GM12878 (cell line): ENCODE data around the gene MLLT3. TPM values are rescaled to one million over a fixed set of nuclear protein-coding genes. Genes with fewer than 3 reads are reported as not detected.
A peak's percentile ranks its signal among the peaks of the same experiment; 100 is the strongest.

Experiments
- ATAC-seq: fragments of 200-7000 bp; cut with Tn5 transposase; 3 replicates; pipeline ENCODE4 v1.9.1; 2020; ENCODE audit warnings: mild to moderate bottlenecking, moderate library complexity
- BruUV-seq: library from RNA; stranded (reverse); fragments of 400-500 nt; replicated peaks from 2 replicates; lab custom pipeline; 2021; lab: Mats Ljungman, UMichigan
- CTCF ChIA-PET: fragments of 300-600 bp; sonication (Branson Sonifier 250); formaldehyde crosslinking; extraction: SDS; loops from one replicate; lab custom pipeline; 2021; ENCODE audit warnings: inconsistent platforms; lab: Yijun Ruan, JAX
- POLR2A ChIA-PET: fragments of 350-600 bp; formaldehyde crosslinking; extraction: SDS; loops from one replicate; lab custom pipeline; 2021; ENCODE audit warnings: inconsistent platforms; lab: Charles Lee
- RAD21 ChIA-PET: fragments of 300-600 bp; sonication (Branson Sonifier 250); formaldehyde crosslinking; loops from one replicate; lab custom pipeline; 2023; ENCODE audit warnings: antibody characterized with exemption; ENCODE audit not compliant: unreplicated experiment; lab: Charles Lee
- SMC1A ChIA-PET: fragments of 300-600 bp; sonication (Branson Sonifier 250); formaldehyde crosslinking; loops from one replicate; lab custom pipeline; 2023; ENCODE audit not compliant: unreplicated experiment, uncharacterized antibody; lab: Charles Lee
- DNase-seq: peaks from one replicate; pipeline ENCODE4 v3.0.0-alpha.2; 2011; ENCODE audit warnings: low read depth, low spot score
- FAIRE-seq: peaks from 3 replicates; lab custom pipeline; 2011; peaks lifted over from hg19 to GRCh38; lab: Jason Lieb, UNC
- H2AFZ ChIP-seq: 2 replicates; pipeline ENCODE4 v1.6.0; 2011; ENCODE audit warnings: low read depth, low read length, control low read depth; ENCODE audit not compliant: control insufficient read depth
- H3K27ac ChIP-seq: 2 replicates; pipeline ENCODE4 v1.5.1; 2011; ENCODE audit warnings: control low read depth; ENCODE audit not compliant: control insufficient read depth, insufficient read depth
- H3K27me3 ChIP-seq, 2 experiments: replicated peaks in 1 of 2; 2 replicates each; pipeline versions ENCODE4 v1.6.0 to v1.6.1; 2011; ENCODE audit warnings: low read length in 1 of 2; ENCODE audit not compliant: control insufficient read depth in 2 of 2, insufficient read depth in 2 of 2
- H3K36me3 ChIP-seq, 2 experiments: 2 replicates each; pipeline ENCODE4 v1.5.1; 2011; ENCODE audit warnings: low read length in 1 of 2; ENCODE audit not compliant: control insufficient read depth in 2 of 2, insufficient read depth in 2 of 2
- H3K4me1 ChIP-seq: 2 replicates; pipeline ENCODE4 v1.6.1; 2011; ENCODE audit warnings: mild to moderate bottlenecking, low read length, moderate library complexity, mixed read lengths; ENCODE audit not compliant: control insufficient read depth, insufficient read depth
- H3K4me2 ChIP-seq: 2 replicates; pipeline ENCODE4 v1.6.0; 2011; ENCODE audit warnings: control low read depth; ENCODE audit not compliant: control insufficient read depth, insufficient read depth
- H3K4me3 ChIP-seq: fragments of 200-600 bp; sonication (generic); 2 replicates; pipeline ENCODE4 v1.5.1; 2016
- H3K79me2 ChIP-seq: 2 replicates; pipeline ENCODE4 v1.6.0; 2011; ENCODE audit warnings: low read length; ENCODE audit not compliant: control insufficient read depth, insufficient read depth
- H3K9ac ChIP-seq: 2 replicates; pipeline ENCODE4 v1.8.0; 2011; ENCODE audit warnings: low read length, control low read depth, mixed read lengths; ENCODE audit not compliant: control insufficient read depth, insufficient read depth
- H3K9me3 ChIP-seq: replicated peaks from 3 replicates; pipeline ENCODE4 v1.5.1; 2011; ENCODE audit warnings: mild to moderate bottlenecking, low read length; ENCODE audit not compliant: control insufficient read depth, insufficient read depth
- H4K20me1 ChIP-seq: 2 replicates; pipeline ENCODE4 v1.6.0; 2011; ENCODE audit not compliant: control insufficient read depth, insufficient read depth
- BRCA1 ChIP-seq: IDR thresholded peaks from 2 replicates; pipeline ENCODE4 v1.6.1; 2011; ENCODE audit warnings: low read depth, low read length, improper control_type of control experiment
- CBX5 ChIP-seq: sonication (generic); IDR thresholded peaks from 2 replicates; pipeline ENCODE4 v1.6.1; 2016; ENCODE audit warnings: low read depth, moderate library complexity, mild to moderate bottlenecking, inconsistent platforms
- CEBPZ ChIP-seq: fragments of 150-350 bp; IDR thresholded peaks from 2 replicates; pipeline ENCODE4 v1.6.1; 2016; ENCODE audit warnings: low read depth, low read length
- EGR1 ChIP-seq, 2 experiments: IDR thresholded peaks; 1 replicate in 1 of 2; 2 replicates in 1 of 2; pipeline ENCODE4 v1.6.1; 2011 to 2012; ENCODE audit warnings: low read depth in 2 of 2, low read length in 2 of 2, borderline replicate concordance in 1 of 2, mild to moderate bottlenecking in 1 of 2, moderate library complexity in 1 of 2
- GATAD2B ChIP-seq: fragments of 450-650 bp; conservative IDR thresholded peaks from 2 replicates; pipeline ENCODE4 v1.6.1; 2017; ENCODE audit warnings: low read depth, mild to moderate bottlenecking, moderate library complexity
- LARP7 ChIP-seq: fragments of 450-650 bp; IDR thresholded peaks from 2 replicates; pipeline ENCODE4 v1.6.1; 2017; ENCODE audit warnings: mild to moderate bottlenecking
- MXI1 ChIP-seq: fragments of 150-350 bp; IDR thresholded peaks from 2 replicates; pipeline ENCODE4 v1.6.1; 2011; ENCODE audit warnings: low read depth, mild to moderate bottlenecking, inconsistent platforms, low read length, improper control_type of control experiment
- NRF1 ChIP-seq: conservative IDR thresholded peaks from 2 replicates; pipeline ENCODE4 v1.6.1; 2011; ENCODE audit warnings: mild to moderate bottlenecking, low read depth, low read length, improper control_type of control experiment
- RUNX3 ChIP-seq: IDR thresholded peaks from 2 replicates; pipeline ENCODE4 v1.6.1; 2012; ENCODE audit warnings: low read length, inconsistent platforms
- SREBF2 ChIP-seq: IDR thresholded peaks from 2 replicates; pipeline ENCODE4 v1.6.1; 2012; ENCODE audit warnings: mild to moderate bottlenecking, low read length
- ZNF217 ChIP-seq: fragments of 450-650 bp; IDR thresholded peaks from 2 replicates; pipeline ENCODE4 v1.6.1; 2017; ENCODE audit warnings: antibody characterized with exemption, mild to moderate bottlenecking
- WGBS: methylation state at CpG from one replicate; pipeline ENCODE4 v1.1.6; 2016; ENCODE audit warnings: low lambda C conversion rate; ENCODE audit not compliant: insufficient replicate concordance, insufficient coverage; ENCODE audit errors: missing lambda C conversion rate; 5-methylcytosine and 5-hydroxymethylcytosine counted together
- in situ Hi-C: fragments of 300-500 bp; cut with MboI; formaldehyde crosslinking; loops from 9 replicates; pipeline ENCODE4 v1.14.3; 2018; ENCODE audit warnings: mixed read lengths
- intact Hi-C: fragments of 100-400 bp; cut with micrococcal nuclease; formaldehyde crosslinking; loops from one replicate; pipeline ENCODE4 v1.14.2; 2022; ENCODE audit not compliant: unreplicated experiment
- polyA plus RNA-seq, 11 experiments: library from polyadenylated mRNA; depleted of rRNA in 4 of 11; unstranded in 6 of 11; stranded (reverse) in 5 of 11; fragments of >200 nt; fragmentation: Nextera tagmentation in 4 of 11; fragmentation: Illumina TruSeq in 1 of 11; extraction: Ambion mirVana in 4 of 11; extraction: Trizol in 1 of 11; gene quantifications; 1 replicate in 1 of 11; 2 replicates in 10 of 11; pipeline versions ENCODE4 v1.2.1 to v1.2.3, GENCODE V29; 2011 to 2016; ENCODE audit warnings: inconsistent platforms in 2 of 11, missing spikeins in 2 of 11, low read depth in 1 of 11
- total RNA-seq, 4 experiments: library from RNA; depleted of rRNA in 3 of 4; stranded (reverse); fragments of >200 nt in 3 of 4; fragmentation: Illumina TruSeq in 1 of 4; extraction: Trizol in 1 of 4; gene quantifications; 2 replicates each; pipeline versions ENCODE4 v1.2.1 to v1.2.3, GENCODE V29; 2013 to 2021
- TF ChIP-seq, protein P1 (sequence below): fragments of 450-650 bp; IDR thresholded peaks from 2 replicates; pipeline ENCODE4 v1.6.1; 2016; ENCODE audit warnings: mild to moderate bottlenecking
- TF ChIP-seq, protein P2 (sequence below): IDR thresholded peaks from 2 replicates; pipeline ENCODE4 v1.6.1; 2012; ENCODE audit warnings: mild to moderate bottlenecking, low read depth, low read length
- TF ChIP-seq, protein P3 (sequence below): IDR thresholded peaks from 2 replicates; pipeline ENCODE4 v1.6.1; 2011; ENCODE audit warnings: low read depth, low read length, improper control_type of control experiment, borderline replicate concordance

The MLLT3 gene
- total and polyA plus RNA-seq, 10 of the 15 experiments (the other 5 are each of a cell fraction or from before 2014, with no cell fraction given) = 17.7 to 72.3 (median 35.6) TPM

DNA sequence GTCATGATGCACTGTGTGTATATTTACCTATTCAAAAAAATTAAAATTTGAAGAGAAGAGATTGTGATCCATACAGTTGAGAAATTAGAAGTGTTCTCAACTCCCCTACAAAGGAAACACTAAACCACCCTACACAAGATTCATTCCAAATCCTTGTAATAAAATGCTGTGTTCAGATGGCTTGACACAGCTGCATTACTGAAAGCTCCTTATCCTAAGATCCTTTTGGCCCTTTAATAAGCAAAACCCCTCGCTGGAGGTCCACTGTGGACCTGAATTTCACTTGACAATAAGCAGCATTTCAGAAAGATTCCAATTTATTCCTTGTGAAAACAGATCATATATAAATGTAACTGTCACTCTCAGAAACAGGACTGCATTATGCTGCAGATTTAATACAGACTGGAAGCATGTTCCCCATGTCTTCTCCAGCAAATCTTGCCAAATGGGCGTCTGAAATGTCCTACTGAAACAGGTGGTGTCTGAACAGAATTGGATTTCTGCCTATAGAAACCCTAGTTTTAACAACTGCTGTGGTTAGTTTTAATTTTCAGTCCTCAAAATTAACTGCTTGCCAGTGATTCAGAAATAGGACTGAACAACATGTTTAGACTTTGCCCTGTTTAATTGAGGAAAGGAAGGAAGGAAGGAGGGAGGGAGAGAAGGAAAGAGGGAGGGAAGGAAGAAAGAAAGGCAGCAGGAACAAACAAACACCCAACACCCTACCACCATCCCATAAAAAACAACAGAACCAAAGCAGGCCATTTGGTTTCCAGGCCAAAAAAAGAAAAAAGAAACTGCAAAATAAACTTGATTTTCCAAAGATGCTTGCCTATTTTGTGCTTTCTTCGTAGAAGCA is 179.6 kb downstream of the MLLT3 start:
- no peaks in the 10 kb centered on the region for H3K9me3 ChIP-seq
- no peak overlapping the region for H3K27ac ChIP-seq
- no peak overlapping the region for H3K9ac ChIP-seq
- FAIRE-seq (no peak), ATAC-seq (no peak), DNase-seq (no peak)
- H3K4me1 ChIP-seq = peaks cover 23% of the 10 kb centered on the region
- H3K4me2 ChIP-seq = peak overlapping the region; percentile 84; the same call in 1 of the 2 replicates
- in situ Hi-C loops = no loop called here
- no peaks in the 10 kb centered on the region for H3K27me3 ChIP-seq
- ChIA-PET CTCF (no interaction called here), RAD21 (no interaction called here), SMC1A (interaction anchor here (1.4 kb wide), 1 partner anchor 175 kb away, joined by 4 read pairs; no protein-coding TSS in a partner anchor), POLR2A (no interaction called here)
- intact Hi-C loops = no loop called here
- WGBS = 76% methylated on average over 3 of the region's 3 CpGs
- H3K79me2 ChIP-seq = peaks cover 6% of the 10 kb centered on the region
- no TSS peak for BruUV-seq
- 0 out of 4 replicates have a peak, but pooled peaks cover 0 to 5% of the 10 kb centered on the region in 2 experiments for H3K36me3 ChIP-seq
- no peak overlapping the region for H3K4me3 ChIP-seq
- H4K20me1 ChIP-seq = no peaks in the 10 kb centered on the region
- no peak overlapping the region for H2AFZ ChIP-seq
- TF ChIP-seq, protein P1, sequence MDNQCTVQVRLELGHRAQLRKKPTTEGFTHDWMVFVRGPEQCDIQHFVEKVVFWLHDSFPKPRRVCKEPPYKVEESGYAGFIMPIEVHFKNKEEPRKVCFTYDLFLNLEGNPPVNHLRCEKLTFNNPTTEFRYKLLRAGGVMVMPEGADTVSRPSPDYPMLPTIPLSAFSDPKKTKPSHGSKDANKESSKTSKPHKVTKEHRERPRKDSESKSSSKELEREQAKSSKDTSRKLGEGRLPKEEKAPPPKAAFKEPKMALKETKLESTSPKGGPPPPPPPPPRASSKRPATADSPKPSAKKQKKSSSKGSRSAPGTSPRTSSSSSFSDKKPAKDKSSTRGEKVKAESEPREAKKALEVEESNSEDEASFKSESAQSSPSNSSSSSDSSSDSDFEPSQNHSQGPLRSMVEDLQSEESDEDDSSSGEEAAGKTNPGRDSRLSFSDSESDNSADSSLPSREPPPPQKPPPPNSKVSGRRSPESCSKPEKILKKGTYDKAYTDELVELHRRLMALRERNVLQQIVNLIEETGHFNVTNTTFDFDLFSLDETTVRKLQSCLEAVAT = no peak
- TF ChIP-seq NRF1 (no peak), CBX5 (no peak), ZNF217 (no peak), BRCA1 (no peak), MXI1 (no peak), SREBF2 (no peak), EGR1 (IDR thresholded peaks at IDR 0.05; ENCODE audit: borderline replicate concordance in 1 of 2, low read depth in 2 of 2, low read length in 2 of 2) (no peak), RUNX3 (no peak), GATAD2B (no peak), CEBPZ (no peak), LARP7 (no peak)
- TF ChIP-seq, protein P2, sequence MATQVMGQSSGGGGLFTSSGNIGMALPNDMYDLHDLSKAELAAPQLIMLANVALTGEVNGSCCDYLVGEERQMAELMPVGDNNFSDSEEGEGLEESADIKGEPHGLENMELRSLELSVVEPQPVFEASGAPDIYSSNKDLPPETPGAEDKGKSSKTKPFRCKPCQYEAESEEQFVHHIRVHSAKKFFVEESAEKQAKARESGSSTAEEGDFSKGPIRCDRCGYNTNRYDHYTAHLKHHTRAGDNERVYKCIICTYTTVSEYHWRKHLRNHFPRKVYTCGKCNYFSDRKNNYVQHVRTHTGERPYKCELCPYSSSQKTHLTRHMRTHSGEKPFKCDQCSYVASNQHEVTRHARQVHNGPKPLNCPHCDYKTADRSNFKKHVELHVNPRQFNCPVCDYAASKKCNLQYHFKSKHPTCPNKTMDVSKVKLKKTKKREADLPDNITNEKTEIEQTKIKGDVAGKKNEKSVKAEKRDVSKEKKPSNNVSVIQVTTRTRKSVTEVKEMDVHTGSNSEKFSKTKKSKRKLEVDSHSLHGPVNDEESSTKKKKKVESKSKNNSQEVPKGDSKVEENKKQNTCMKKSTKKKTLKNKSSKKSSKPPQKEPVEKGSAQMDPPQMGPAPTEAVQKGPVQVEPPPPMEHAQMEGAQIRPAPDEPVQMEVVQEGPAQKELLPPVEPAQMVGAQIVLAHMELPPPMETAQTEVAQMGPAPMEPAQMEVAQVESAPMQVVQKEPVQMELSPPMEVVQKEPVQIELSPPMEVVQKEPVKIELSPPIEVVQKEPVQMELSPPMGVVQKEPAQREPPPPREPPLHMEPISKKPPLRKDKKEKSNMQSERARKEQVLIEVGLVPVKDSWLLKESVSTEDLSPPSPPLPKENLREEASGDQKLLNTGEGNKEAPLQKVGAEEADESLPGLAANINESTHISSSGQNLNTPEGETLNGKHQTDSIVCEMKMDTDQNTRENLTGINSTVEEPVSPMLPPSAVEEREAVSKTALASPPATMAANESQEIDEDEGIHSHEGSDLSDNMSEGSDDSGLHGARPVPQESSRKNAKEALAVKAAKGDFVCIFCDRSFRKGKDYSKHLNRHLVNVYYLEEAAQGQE = no peak
- TF ChIP-seq, protein P3, sequence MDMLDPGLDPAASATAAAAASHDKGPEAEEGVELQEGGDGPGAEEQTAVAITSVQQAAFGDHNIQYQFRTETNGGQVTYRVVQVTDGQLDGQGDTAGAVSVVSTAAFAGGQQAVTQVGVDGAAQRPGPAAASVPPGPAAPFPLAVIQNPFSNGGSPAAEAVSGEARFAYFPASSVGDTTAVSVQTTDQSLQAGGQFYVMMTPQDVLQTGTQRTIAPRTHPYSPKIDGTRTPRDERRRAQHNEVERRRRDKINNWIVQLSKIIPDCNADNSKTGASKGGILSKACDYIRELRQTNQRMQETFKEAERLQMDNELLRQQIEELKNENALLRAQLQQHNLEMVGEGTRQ = no peak
